HEK293 (cell line): ENCODE measurements around the gene FUCA1.
A peak's percentile ranks its signal among the peaks of the same experiment; 100 is the strongest.

ENCODE experiments used
- CTCF ChIA-PET: fragments of 350-600 bp; formaldehyde crosslinking; extraction: SDS; loops from one replicate; lab custom pipeline; 2021; ENCODE audit warnings: antibody characterized with exemption; lab: Yijun Ruan, JAX
- POLR2A ChIA-PET: fragments of 300-600 bp; formaldehyde crosslinking; extraction: SDS; loops from one replicate; lab custom pipeline; 2020; ENCODE audit warnings: antibody characterized with exemption, inconsistent platforms; lab: Yijun Ruan, JAX
- H3K27ac ChIP-seq: fragments of 200-500 bp; sonication (Bioruptor generic); 2 replicates; pipeline ENCODE4 v1.5.1; 2014; ENCODE audit warnings: low read depth, low read length, control low read depth, inconsistent platforms; ENCODE audit errors: extremely low read depth
- H3K36me3 ChIP-seq, 2 experiments: fragments of 200-500 bp in 1 of 2; sonication (Bioruptor generic) in 1 of 2; 1 replicate in 1 of 2; 2 replicates in 1 of 2; pipeline ENCODE4 v1.5.1; 2014 to 2017; ENCODE audit warnings: inconsistent platforms in 2 of 2, low read length in 2 of 2; ENCODE audit not compliant: control insufficient read depth in 2 of 2, insufficient read depth in 1 of 2
- H3K4me1 ChIP-seq: fragments of 200-500 bp; sonication (Bioruptor generic); 2 replicates; pipeline ENCODE4 v1.5.1; 2014; ENCODE audit warnings: mild to moderate bottlenecking, low read length, inconsistent platforms; ENCODE audit not compliant: control insufficient read depth, insufficient read depth
- H3K4me3 ChIP-seq: 2 replicates; pipeline ENCODE4 v1.5.1; 2011; ENCODE audit warnings: low read depth, mild to moderate bottlenecking, control low read depth, low read length, moderate library complexity
- H3K9me3 ChIP-seq: fragments of 200-500 bp; sonication (Bioruptor generic); 2 replicates; pipeline ENCODE4 v1.5.1; 2014; ENCODE audit warnings: low read depth, low read length, inconsistent platforms; ENCODE audit not compliant: control insufficient read depth, insufficient read depth
- ATF2 ChIP-seq: fragments of 450-650 bp; formaldehyde crosslinking; IDR thresholded peaks from 2 replicates; pipeline ENCODE4 v1.5.1; 2016; ENCODE audit warnings: missing biosample characterization, missing genetic modification characterization, low read depth
- ELK4 ChIP-seq: IDR thresholded peaks from 2 replicates; pipeline ENCODE4 v1.6.1; 2011; ENCODE audit warnings: mild to moderate bottlenecking, low read depth, low read length, borderline replicate concordance
- PRDM1 ChIP-seq: fragments of 450-650 bp; formaldehyde crosslinking; IDR thresholded peaks from 2 replicates; pipeline ENCODE4; 2016; ENCODE audit warnings: missing biosample characterization, missing genetic modification characterization
- SALL2 ChIP-seq: fragments of 450-650 bp; formaldehyde crosslinking; IDR thresholded peaks from 2 replicates; pipeline ENCODE4 v1.5.0; 2017; ENCODE audit warnings: missing biosample characterization, mild to moderate bottlenecking, missing genetic modification characterization, borderline replicate concordance
- TSHZ1 ChIP-seq: fragments of 450-650 bp; formaldehyde crosslinking; IDR thresholded peaks from 2 replicates; pipeline ENCODE4 v1.5.1; 2016; ENCODE audit warnings: missing biosample characterization, missing genetic modification characterization, borderline replicate concordance
- ZBTB1 ChIP-seq: fragments of 450-650 bp; formaldehyde crosslinking; IDR thresholded peaks from 2 replicates; pipeline ENCODE4 v1.5.1; 2016; ENCODE audit warnings: missing biosample characterization, missing genetic modification characterization
- ZNF398 ChIP-seq: fragments of 450-650 bp; formaldehyde crosslinking; IDR thresholded peaks from 2 replicates; pipeline ENCODE4 v1.5.1; 2017; ENCODE audit warnings: missing biosample characterization, missing genetic modification characterization
- ZSCAN18 ChIP-seq: fragments of 450-650 bp; formaldehyde crosslinking; IDR thresholded peaks from 2 replicates; pipeline ENCODE4 v1.5.1; 2016; ENCODE audit warnings: missing biosample characterization, missing genetic modification characterization

The FUCA1 gene

GRCh38 chr1:23897083-23897482 lies 29.0 kb upstream of the FUCA1 start (continued):
- TF ChIP-seq TSHZ1 (tag by site-specific recombination) (no peak), SALL2 (tag by site-specific recombination) (no peak)

- CTCF ChIA-PET: interaction anchor here (0.5 to 1.7 kb wide), 4 partner anchors 14 to 71 kb away, joined by 3 to 5 read pairs (median 4); partner anchors contain the start of gene HMGCL
- POLR2A ChIA-PET: interaction anchor here (0.6 kb wide), 1 partner anchor 870 kb away, joined by 7 read pairs; no protein-coding TSS in a partner anchor
- H3K4me1 ChIP-seq: no peaks in the 10 kb centered on the region
These were observed 28.4 kb upstream of the FUCA1 start for GRCh38 chr1:23896491-23896890.

More at GRCh38 chr1:23896491-23896890, 28.4 kb upstream of the FUCA1 start:
- Histone ChIP-seq H3K36me3 (no peaks in the 10 kb centered on the region), H3K27ac (no peak overlapping the region), H3K9me3 (no peaks in the 10 kb centered on the region), H3K4me3 (no peak overlapping the region)
- TF ChIP-seq ZBTB1 (tag by site-specific recombination) (no peak), ZSCAN18 (no peak), ZNF398 (tag by site-specific recombination) (peak; percentile 68; the same call in 1 of the 2 replicates), ELK4 (no peak), ATF2 (peak; percentile 65), PRDM1 (tag by site-specific recombination) (peak; percentile 70)
